ENCODE results near the gene NPR3. TPM values are rescaled to one million over a fixed set of nuclear protein-coding genes. Genes with fewer than 3 reads are reported as not detected.

The NPR3 gene
- total and polyA plus RNA-seq, 2 experiments from 2014 or later, result 0.07 to 0.15 TPM

DNA sequence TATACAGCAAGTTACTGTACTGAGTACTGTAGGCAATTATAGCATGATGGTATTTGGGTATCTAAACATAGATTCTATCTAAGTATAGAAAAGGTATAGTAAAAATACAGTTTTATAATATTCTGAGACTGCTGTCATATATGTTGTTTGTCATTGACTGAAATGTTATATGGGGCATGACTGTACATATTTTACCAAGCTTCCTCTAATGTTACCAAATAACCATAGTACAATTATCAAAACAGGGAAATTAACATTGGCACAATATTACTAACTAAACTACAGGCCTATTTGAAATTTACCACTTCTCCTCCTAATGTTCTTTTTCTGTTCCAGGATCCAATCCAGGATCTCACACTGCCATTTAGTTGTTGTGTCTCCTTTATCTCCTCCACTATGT, 18.5 kb downstream of the NPR3 start:
- Histone ChIP-seq H4K20me1 (replicated peaks; ENCODE audit: insufficient read depth) (no peaks in the 10 kb centered on the region), H2AFZ (no peak overlapping the region), H3F3A (replicated peaks; ENCODE audit: low read depth) (no peaks in the 10 kb centered on the region), H3K27me3 (ENCODE audit: insufficient read depth) (no peaks in the 10 kb centered on the region), H3K4me3 (no peak overlapping the region), H3K79me2 (replicated peaks; ENCODE audit: insufficient read depth) (no peaks in the 10 kb centered on the region), H3K36me3 (ENCODE audit: insufficient read depth) (no peaks in the 10 kb centered on the region), H3K4me2 (no peak overlapping the region), H3K4me1 (ENCODE audit: insufficient read depth) (no peaks in the 10 kb centered on the region), H3K27ac (ENCODE audit: low read depth) (no peak overlapping the region), H3K9me2 (ENCODE audit: insufficient read depth) (0 out of 2 replicates have a peak, but pooled peaks cover 5% of the 10 kb centered on the region)
- Mint-ChIP-seq H3K4me3 (no peak overlapping the region), H3K27ac (no peak overlapping the region), H3K36me3 (ENCODE audit: low read depth) (no peaks in the 10 kb centered on the region), H3K4me1 (no peaks in the 10 kb centered on the region), H3K27me3 (ENCODE audit: insufficient read depth, low read depth, poor library complexity) (no peaks in the 10 kb centered on the region), H3K9me3 (no peaks in the 10 kb centered on the region; the same call in 2 of the 3 replicates)
- DNase-seq (ENCODE audit: low spot score), result no peak
- no peak for TF ChIP-seq ETS1 (IDR thresholded peaks at IDR 0.05)
- no peak for TF ChIP-seq ZNF114 (CRISPR knock-in tag; IDR thresholded peaks at IDR 0.05)
- TF ChIP-seq, protein P1, sequence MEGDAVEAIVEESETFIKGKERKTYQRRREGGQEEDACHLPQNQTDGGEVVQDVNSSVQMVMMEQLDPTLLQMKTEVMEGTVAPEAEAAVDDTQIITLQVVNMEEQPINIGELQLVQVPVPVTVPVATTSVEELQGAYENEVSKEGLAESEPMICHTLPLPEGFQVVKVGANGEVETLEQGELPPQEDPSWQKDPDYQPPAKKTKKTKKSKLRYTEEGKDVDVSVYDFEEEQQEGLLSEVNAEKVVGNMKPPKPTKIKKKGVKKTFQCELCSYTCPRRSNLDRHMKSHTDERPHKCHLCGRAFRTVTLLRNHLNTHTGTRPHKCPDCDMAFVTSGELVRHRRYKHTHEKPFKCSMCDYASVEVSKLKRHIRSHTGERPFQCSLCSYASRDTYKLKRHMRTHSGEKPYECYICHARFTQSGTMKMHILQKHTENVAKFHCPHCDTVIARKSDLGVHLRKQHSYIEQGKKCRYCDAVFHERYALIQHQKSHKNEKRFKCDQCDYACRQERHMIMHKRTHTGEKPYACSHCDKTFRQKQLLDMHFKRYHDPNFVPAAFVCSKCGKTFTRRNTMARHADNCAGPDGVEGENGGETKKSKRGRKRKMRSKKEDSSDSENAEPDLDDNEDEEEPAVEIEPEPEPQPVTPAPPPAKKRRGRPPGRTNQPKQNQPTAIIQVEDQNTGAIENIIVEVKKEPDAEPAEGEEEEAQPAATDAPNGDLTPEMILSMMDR (conservative IDR thresholded peaks at IDR 0.05; ENCODE audit: low read depth in 2 of 2), result no peak
- TF ChIP-seq, protein P2, sequence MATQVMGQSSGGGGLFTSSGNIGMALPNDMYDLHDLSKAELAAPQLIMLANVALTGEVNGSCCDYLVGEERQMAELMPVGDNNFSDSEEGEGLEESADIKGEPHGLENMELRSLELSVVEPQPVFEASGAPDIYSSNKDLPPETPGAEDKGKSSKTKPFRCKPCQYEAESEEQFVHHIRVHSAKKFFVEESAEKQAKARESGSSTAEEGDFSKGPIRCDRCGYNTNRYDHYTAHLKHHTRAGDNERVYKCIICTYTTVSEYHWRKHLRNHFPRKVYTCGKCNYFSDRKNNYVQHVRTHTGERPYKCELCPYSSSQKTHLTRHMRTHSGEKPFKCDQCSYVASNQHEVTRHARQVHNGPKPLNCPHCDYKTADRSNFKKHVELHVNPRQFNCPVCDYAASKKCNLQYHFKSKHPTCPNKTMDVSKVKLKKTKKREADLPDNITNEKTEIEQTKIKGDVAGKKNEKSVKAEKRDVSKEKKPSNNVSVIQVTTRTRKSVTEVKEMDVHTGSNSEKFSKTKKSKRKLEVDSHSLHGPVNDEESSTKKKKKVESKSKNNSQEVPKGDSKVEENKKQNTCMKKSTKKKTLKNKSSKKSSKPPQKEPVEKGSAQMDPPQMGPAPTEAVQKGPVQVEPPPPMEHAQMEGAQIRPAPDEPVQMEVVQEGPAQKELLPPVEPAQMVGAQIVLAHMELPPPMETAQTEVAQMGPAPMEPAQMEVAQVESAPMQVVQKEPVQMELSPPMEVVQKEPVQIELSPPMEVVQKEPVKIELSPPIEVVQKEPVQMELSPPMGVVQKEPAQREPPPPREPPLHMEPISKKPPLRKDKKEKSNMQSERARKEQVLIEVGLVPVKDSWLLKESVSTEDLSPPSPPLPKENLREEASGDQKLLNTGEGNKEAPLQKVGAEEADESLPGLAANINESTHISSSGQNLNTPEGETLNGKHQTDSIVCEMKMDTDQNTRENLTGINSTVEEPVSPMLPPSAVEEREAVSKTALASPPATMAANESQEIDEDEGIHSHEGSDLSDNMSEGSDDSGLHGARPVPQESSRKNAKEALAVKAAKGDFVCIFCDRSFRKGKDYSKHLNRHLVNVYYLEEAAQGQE (IDR thresholded peaks at IDR 0.05; ENCODE audit: unreplicated experiment), result no peak
- no peak for TF ChIP-seq EZH2phosphoT487 (IDR thresholded peaks at IDR 0.05; ENCODE audit: unreplicated experiment)
- no peak for TF ChIP-seq ZNF462 (CRISPR knock-in tag; IDR thresholded peaks at IDR 0.05)
- no peak for TF ChIP-seq NANOG (IDR thresholded peaks at IDR 0.05; ENCODE audit: borderline replicate concordance)
- no peak for TF ChIP-seq CREB1 (CRISPR knock-in tag; IDR thresholded peaks at IDR 0.05; ENCODE audit: low read depth)
- TF ChIP-seq JUNB (IDR thresholded peaks at IDR 0.05; ENCODE audit: unreplicated experiment), result no peak
- no peak for TF ChIP-seq EZH2 (IDR thresholded peaks at IDR 0.05; ENCODE audit: low read depth, unreplicated experiment)
- no peak for TF ChIP-seq POLR2AphosphoS5 (IDR thresholded peaks at IDR 0.05; ENCODE audit: low read depth)
- no peak for TF ChIP-seq STAT1 (IDR thresholded peaks at IDR 0.05; ENCODE audit: unreplicated experiment)
- no peak for ATAC-seq

Measured in GM23338 (cell line).